Coronary artery (tissue), 2 donors: ENCODE results near the gene H19.

Experiments used
- DNase-seq: peaks from one replicate; pipeline ENCODE4 v3.0.0-alpha.2; 2017; ENCODE audit warnings: low spot score
- H3K27ac ChIP-seq, 2 donors: fragments of 200-600 bp; sonication (generic); one replicate each; pipeline ENCODE4 v1.5.1; 2016 to 2019
- H3K4me3 ChIP-seq: fragments of 200-600 bp; sonication (generic); 2 replicates; pipeline ENCODE4 v1.5.1; 2016; ENCODE audit warnings: mild to moderate bottlenecking, moderate library complexity
- TF ChIP-seq, protein P1 (sequence below): fragments of 200-600 bp; sonication (generic); IDR thresholded peaks from one replicate; pipeline ENCODE4 v1.5.1; 2019; ENCODE audit warnings: antibody characterized with exemption

H19 gene

DNA sequence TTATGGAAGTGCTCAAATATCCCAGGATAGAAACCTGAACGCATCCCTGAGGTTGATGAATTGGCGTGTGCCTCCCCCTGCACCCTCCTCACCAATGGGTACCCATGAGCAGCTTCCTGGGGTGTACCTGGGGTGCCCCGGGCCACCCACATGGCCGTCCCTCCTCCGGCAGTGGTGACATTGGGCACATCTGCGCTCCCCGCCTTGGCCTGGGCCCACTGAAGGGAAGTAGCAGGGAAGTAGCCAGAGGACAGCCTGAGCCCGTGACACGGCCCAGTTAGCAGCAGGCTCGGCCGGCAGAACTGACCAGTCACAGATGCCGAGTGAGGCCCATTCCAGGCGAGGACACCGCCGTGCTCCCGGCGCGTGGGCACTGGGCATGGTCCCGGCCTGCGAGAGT is 33.8 kb downstream of the H19 start:
- TF ChIP-seq, protein P1, sequence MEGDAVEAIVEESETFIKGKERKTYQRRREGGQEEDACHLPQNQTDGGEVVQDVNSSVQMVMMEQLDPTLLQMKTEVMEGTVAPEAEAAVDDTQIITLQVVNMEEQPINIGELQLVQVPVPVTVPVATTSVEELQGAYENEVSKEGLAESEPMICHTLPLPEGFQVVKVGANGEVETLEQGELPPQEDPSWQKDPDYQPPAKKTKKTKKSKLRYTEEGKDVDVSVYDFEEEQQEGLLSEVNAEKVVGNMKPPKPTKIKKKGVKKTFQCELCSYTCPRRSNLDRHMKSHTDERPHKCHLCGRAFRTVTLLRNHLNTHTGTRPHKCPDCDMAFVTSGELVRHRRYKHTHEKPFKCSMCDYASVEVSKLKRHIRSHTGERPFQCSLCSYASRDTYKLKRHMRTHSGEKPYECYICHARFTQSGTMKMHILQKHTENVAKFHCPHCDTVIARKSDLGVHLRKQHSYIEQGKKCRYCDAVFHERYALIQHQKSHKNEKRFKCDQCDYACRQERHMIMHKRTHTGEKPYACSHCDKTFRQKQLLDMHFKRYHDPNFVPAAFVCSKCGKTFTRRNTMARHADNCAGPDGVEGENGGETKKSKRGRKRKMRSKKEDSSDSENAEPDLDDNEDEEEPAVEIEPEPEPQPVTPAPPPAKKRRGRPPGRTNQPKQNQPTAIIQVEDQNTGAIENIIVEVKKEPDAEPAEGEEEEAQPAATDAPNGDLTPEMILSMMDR, result no peak
- no peak for DNase-seq
- Histone ChIP-seq H3K4me3 (no peak overlapping the region), H3K27ac (no peak overlapping the region)

DNA sequence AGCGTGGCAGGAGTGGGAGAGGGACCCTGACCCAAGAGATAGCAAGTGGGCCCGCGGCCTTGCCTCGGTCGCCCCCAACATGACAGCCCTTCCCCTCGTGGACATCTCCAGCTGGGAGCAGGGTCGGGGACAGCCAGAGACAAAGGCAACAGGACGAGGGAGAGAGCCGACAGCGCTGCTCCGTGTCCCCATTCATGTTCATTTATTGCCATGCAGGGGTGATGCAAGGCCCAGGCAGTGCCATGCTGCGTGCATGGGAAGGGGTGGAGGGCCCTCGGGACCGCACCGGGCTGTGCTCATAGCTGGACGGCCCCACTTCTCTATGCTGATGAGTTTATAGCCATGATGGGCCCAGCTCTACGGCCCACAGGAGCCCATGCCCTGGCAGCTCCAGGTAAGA is 37.9 kb downstream of the H19 start:
- no peak overlapping the region for H3K27ac ChIP-seq
- DNase-seq, result no peak

DNA sequence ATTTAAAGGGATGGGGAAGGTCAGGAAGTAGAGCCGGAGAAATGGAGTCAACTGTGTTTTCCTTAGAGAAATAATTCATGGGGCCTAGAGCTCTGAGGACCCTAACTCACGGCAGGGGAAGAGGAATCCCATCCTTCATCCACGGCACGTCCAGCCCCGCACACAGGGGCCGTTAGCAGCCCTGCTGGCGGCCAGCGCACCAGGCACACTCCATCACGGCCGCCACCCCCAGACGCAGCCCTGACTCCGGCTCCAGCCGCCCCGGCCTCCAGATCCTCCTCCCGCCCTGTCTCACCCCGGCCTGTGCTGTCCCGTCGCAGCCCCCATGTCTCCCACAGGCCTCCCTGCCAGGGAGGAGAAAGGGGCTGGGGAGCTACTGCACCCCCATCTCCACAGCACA is 39.3 kb downstream of the H19 start:
- TF ChIP-seq, protein P1, result no peak
- H3K27ac ChIP-seq, result no peak overlapping the region
- H3K4me3 ChIP-seq, result no peak overlapping the region
- no peak for DNase-seq

More for the DNA sequence above, 37.9 kb downstream of the H19 start:
- no peak overlapping the region for H3K4me3 ChIP-seq
- TF ChIP-seq, protein P1, result no peak

DNA sequence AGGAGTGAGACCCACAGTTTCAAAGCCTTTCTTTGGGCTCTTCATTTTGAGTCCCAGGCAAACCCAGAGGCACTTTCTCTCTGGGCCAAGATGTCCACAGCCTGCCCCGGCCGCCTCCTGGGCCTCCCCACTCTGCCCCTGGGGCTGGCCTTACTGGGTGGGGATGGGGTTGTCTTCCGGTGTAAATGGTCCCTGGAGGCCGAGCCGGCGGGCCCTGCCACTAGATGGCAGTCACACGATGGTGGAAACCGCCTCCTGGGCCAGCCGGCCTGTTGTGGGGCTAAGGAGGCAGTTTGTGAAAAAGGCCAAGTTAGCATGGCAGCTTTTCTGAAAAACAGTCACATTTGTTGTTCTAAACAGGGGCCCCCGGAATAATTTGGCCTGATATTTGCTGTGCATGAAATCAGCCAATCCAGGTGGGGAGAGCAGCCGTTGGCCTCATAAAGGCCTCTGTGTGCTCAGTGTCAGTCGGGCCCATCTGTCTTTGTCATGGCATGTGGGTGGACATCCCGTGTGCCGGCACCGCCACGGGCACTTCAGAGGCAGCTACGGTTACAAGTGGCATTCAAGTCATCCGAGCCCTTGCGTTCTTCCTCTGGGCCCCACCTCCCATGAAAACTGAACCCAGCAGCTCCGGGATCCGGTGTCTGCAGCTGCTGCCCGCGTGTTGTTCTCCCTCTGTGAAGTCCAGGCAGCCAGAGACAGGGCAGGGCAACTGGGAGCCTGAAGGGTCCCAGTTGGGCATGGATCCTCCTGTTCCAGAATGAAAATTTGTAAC is 44.0 kb downstream of the H19 start:
- TF ChIP-seq, protein P1, result no peak
- no peak for DNase-seq
- Histone ChIP-seq H3K4me3 (no peak overlapping the region), H3K27ac (no peak overlapping the region)

DNA sequence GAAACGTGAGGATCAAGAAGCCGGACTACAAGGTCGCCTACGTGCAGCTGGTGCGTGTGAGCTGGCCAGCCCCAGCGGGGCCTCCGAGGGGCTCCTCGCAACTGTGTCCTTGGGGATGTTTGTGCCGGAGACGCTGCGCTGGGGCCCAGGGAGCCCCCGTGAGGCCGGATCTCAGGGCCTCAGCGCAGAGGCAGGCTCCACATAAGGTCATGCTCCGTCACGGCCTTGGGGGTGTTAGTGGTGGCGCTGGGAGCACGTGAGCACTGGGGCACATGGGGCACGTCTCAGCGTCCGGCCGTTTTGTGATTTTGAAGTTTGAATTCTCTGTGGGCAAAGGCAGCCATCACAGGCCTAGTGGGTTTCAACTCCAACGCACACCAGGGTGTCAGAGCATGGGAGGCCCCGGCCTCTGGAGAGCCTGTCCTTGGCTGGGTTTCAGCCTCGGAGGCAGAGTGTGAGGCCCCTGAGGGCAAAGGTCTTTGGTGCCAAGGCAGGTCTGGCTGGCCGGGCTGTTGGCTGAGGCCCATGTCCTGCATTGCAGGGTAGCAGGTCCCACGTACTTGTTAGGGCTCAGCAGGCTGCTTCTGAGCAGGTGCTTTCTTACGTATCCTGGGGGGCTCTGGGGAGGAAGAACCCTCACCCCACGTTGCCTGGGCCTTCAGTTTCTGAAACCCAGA is 44.7 kb downstream of the H19 start:
- H3K27ac ChIP-seq, result no peak overlapping the region
- DNase-seq, result no peak
- no peak overlapping the region for H3K4me3 ChIP-seq
- TF ChIP-seq, protein P1, result no peak

DNA sequence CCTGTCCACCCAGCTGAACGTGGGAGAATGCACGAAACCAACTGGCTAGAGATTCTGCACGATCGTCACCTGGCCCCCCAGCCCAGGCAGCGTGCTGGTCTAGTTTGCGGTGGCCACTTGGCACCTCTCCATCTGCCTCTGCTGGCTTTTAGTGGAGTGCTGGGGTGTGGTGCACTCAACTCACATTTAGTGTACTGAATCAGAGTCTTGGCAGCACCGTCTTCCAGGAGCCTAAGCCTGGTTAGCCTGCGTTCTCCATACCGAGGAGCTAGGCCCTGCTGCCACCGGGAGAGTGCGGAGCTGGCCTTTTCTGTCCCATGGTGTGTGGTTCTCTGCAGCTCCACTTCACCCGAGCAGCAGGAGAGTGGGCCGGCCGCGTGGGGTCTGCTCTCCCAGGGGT is 47.7 kb downstream of the H19 start:
- no peak overlapping the region for H3K27ac ChIP-seq
- H3K4me3 ChIP-seq, result no peak overlapping the region
- no peak for DNase-seq
- TF ChIP-seq, protein P1, result no peak

DNA sequence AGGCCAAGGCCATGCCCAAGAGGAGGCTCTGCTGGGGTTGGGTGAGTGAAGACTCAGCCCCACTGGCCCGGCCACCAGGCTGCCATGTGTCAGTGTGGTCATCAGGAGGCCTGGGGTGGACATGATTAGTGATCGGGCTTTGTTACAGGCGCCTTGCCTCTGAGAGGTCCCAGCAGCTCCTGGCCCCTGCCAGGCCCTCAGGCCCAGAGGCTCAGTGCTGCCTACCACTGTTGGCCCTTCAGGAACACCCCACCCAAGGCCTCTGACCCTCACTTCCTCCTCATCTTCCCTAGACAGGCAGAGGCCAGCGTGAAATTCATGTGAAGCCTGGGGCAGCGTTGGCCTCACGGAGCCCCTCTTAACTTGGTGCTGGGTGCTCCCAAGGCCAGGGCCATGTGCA is 48.3 kb downstream of the H19 start:
- TF ChIP-seq, protein P1, result no peak
- no peak overlapping the region for H3K27ac ChIP-seq
- no peak for DNase-seq
- H3K4me3 ChIP-seq, result no peak overlapping the region
